GM19023 (cell line): ENCODE results near the gene IKBKE.

Experiments used
- ATAC-seq: cut with Tn5 transposase; IDR thresholded peaks from one replicate; pipeline ENCODE4 v1.9.1; 2021; ENCODE audit warnings: mild to moderate bottlenecking, moderate library complexity; ENCODE audit not compliant: unreplicated experiment

Gene IKBKE

DNA sequence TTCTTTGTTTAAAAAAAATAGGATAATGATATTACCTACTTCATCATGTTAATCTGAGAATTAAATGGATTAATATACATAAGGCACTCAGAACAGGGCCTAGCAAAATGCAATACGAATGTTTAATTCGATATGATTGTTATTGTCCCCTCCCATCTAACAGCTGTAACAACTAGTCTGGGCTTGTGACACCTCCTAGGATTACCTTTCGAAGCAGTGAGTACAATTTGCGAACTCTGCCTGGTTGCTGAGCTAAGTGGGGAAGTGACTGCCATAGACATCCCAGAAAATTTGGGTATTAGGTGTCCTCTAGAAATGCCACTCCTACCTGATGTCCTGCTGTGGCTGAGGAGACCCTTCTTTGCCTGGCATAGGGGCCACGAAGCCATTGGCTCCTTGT is 40.1 kb downstream of the IKBKE start:
- no peak for ATAC-seq

DNA sequence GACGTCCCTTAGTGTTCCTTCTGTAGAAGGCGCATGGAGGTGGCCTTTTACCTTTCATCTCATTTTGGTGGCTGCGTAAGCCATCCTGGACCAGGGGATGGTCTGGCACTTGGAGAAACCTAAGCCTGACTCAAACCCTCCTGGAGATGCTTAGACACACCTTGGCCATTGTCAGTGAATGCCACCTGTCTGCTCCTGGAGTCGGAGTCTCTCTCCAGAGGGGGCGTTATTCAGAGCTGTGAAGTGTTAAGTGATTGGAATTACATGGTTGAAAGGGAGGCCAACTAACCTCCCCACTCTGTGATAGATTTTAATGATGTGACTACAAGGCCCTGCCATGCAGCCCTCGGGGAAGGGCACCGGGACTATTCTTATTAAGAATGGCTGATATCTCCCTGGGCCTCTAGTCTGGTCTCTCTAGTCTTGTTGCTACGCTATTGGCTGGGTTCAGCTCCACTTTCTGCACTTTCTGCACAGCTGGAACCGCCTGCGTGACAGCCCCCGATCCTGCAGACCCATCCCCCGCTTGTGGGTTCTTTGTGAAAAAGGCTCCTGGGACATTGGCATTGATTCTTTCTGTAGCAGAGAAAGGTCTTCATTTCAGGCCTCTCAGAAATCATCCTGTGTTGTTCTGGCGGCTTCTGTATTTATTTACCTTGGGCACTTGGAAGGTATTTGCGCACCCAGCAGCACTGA is 41.2 kb downstream of the IKBKE start:
- ATAC-seq = no peak

DNA sequence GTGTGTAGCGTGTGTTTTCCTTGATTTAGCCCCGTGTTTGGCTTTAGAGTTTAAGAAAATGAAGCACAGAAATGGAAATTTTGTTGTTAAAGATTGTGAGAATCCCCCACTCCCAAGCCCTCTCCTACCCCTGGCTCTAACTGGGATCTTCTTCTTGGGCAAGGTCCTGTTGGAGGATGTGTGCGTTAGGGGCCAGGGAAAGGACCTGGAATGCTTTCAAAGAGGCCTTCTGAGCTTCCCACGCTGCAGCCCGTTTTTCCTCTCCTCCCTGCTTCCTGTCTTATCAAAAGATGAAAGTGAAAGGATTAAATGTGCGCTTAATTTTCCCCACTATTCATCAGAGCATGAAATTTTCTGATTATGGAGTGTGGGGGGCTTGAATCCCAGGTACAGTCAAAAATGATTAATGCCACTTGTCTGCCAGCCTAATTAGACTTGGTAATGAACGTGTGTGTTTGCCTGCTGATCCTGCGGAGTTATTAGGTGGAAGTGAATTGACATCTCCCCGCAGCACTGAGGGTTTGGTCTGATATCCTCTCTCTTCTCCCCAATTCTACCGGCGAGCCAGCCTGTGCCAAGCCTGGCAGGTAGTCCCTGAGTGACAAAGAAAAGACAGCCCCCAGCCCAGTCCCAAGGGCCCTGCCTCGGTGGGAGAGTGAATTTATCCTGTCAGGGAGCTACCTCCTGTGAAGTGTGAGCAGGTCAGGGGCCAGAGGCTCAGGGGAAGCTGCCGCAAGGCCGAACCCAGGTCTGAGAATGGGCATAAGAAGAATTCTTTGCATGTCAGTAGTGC is 42.0 kb downstream of the IKBKE start:
- ATAC-seq = no peak

DNA sequence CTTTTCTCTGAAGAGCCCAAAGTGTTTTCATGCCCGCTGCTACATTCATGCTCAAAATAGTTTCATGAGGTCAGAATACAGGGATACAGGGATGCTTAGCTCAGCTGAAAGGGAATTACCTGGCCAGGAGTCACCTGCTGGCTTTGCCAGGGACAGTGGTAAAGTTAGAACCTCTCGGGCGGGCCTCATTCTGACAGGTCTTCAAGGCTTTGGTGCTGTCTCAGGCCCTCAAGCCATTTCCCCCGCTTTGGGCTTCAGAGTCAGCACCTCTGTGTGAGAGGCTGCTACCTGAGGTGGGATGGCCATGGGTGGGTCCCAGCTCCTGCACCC is 42.5 kb downstream of the IKBKE start:
- ATAC-seq = no peak

DNA sequence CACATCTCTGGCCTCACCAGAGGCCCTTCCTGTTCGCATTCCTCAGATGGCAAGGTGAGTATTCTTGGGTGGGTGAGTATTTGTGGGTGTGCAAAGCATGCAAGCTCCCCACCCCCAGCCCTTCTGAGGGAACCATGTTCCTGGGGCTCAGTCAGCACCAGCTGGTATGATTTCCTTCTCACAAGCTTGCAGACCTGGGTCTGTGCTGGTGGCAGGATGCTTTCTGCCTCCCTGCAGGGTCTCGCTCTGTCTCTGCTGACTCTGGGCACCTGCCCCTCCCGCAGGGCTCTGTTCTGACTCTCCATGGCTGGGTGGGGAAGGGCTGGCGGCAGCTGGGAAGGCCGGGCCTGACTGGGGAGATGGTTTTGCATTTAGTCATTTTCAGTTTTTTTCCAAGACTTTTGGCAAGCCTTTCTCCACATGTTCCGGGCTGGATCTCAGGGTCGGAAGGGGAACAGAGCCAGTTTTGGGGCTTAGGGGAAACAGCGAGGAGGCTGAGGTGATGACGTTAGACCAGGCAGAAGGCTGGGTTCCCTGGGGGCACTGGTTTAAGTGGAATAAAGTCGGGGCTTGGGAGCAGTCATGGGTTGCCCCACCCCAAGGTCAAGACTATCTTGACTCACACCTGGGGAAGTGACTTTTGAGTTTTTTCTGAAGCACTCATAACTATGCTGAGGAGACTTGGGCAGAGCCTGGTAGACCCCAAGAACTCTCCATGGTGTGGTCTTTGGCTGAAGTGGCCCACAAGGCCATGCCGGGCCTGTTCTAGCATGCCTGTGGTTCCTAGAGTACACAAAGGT is 43.2 kb downstream of the IKBKE start:
- ATAC-seq = no peak

DNA sequence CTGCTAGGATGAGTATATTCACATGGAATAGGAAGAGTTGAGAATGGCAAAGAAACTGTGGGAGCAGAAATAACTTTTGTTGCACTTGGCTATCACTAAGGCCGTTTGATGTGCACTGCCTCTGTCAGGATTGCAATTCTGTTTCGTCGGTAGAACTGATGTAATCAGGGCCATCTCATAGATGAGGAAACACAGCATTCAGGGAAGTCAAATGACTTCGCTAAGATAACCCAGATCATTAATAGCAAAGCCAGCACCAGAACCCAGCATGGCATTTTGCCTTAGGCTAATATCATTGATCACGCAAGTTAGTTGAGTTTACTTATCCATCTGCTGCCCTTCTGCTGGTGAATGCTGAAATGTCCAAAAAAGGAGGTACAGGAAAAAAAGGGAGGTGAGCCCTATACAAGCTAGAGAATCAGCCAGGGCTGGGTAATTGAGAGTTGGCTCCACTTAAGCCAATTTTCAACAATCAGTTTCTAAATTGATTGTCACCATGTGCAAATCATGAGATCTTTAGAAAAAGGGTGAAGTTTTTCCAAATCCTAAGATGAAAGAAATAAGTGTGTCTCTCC is 44.6 kb downstream of the IKBKE start:
- no peak for ATAC-seq

DNA sequence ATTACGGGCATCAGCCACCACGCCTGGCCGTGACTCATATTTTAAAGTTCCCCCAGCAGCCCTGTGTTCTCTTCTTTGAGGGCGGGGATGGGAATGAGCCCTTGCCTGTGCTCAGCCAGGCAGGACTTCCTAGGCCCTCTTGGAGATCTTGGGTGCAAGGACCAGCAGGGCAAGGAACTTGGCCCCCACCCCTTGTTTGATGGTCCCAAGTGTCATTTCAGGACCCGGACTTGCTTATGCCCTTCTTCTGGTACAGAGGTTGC is 46.4 kb downstream of the IKBKE start:
- no peak for ATAC-seq

DNA sequence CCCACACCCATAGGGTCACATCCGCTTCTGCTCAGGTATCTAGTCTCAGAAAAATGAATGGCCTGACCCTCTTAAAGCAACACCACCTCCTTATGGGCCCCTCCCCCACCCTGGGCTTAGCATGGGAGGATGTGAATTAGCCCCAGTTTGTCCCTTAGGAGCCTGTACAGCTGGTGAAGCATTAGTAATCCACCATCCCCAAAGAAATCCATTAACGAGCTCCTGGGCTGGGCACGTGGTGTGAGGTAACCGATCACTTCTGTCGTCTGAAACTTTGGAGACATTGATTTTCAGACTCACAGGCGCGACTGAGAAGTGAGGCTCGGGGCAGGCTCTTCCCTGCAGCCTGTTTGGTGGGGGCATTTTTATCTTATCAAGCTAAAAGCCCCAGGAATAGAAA is 47.5 kb downstream of the IKBKE start:
- no peak for ATAC-seq

DNA sequence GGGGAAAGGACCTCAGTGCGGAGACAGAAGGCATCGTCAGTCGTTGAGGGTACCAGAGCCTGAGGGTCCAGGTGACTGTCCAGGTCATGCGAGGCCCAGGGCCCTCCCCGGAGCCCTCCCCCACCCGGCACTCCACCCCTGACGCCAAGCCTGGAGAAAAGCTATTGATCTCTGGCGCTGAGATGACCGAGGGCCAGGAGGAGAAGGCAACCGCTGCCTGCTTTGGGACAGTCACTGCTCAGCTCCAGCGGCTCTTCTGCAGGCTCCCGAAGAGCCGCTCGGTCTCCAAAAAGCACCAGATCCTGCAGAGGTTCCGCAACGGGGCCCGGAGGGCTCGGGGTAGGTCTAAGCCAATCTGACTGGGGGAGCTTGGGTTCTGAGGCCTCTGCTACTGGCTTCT is 47.9 kb downstream of the IKBKE start:
- no peak for ATAC-seq

DNA sequence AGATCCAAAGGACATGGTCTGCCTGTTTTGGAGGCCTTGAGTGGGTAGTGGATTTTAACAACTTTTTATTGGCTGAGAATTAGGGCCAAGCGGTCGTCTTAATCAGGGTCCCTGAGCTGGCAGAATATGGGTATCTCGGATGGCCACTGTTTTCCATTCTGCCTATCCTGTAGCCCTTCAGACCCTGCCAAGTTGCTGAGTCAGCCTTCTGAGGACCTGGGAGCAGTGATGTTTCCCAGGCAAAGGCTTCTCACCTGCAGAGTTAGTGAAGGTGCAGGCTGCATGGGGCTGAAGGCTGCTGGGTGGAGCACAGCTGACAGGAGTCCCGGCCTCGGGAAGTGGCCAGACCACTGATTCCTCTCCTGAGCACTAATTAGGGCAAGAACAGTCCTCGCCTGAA is 48.5 kb downstream of the IKBKE start:
- no peak for ATAC-seq

DNA sequence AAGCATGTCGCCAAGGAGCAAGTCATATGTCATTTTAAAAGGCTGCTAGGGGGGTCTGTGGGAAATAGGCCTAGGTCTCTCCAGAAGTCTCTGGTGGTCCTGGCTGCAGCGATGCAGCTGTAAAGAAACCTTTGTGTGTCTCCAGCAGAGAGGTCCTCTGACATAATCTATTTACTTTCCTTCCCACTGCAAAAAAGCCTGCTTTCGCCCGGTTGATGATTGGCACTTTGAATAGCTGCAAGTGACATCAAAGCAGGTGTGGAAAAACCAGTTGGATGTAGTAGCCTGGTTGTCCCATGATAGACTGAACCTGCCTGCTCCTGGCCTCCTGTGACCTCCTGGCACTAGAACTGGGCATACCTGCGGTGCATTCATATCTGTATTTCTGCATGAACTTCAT is 50.9 kb downstream of the IKBKE start:
- no peak for ATAC-seq

DNA sequence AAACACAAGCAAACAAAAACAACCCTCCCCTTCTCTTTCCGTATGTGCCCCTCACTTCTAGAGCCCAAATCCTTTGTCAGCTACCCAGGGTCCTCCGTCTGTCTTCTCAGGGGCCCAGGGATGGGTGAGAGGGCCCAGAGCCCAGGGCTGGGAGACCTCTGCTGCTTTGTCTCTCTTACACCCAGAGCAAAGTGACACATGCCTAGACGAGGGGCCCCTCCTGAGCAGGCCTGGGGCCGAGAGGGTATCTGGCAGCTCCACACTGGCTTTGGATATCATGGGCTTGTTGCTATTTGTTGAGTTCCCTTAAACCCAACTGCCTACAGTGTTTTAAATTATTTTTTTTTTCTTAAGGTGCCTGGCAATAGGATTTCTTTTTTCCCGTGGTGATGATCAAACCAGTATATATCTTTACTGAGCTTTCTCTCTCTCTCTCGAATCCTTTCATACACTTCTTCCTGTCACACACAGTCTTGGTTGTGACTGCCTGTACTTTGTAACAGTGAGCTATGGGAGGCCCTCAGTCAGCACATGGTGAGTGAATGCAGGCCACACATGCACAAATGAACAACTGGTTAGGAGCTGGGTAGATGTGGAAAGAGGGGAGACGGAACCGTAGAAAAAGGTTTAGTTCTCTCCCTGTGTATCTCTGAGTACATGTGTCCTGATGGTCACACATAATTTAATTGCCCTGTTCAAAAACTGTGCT is 51.6 kb downstream of the IKBKE start:
- ATAC-seq = no peak

DNA sequence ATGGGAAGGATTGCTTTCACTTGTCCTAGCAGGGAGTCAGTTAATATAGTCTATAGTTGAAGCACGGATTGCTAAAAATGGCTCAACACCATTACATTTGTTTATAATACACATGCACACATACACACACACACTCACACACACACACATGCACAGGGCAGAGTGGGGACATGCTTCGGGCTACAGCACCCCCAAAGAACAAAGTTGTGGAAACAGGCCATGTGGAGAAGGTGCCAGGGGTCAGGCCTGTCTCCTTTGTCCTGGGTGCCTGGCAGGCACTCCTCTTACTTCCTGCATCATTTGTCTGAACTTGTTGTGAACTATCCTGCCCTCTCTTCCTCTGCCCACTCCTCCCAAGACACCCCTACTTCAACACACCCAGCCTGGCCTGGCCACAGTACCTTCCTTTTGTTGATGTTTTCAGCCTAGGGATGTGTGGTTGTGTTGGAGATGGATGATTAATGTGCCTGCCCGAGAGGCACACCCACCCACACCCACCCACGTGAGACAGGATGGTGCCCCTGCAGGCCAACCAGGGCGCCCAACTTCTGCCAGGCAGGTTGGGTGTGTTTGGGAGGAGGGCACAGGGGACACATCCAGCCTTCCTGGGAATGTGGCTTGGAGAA is 54.6 kb downstream of the IKBKE start:
- no peak for ATAC-seq

DNA sequence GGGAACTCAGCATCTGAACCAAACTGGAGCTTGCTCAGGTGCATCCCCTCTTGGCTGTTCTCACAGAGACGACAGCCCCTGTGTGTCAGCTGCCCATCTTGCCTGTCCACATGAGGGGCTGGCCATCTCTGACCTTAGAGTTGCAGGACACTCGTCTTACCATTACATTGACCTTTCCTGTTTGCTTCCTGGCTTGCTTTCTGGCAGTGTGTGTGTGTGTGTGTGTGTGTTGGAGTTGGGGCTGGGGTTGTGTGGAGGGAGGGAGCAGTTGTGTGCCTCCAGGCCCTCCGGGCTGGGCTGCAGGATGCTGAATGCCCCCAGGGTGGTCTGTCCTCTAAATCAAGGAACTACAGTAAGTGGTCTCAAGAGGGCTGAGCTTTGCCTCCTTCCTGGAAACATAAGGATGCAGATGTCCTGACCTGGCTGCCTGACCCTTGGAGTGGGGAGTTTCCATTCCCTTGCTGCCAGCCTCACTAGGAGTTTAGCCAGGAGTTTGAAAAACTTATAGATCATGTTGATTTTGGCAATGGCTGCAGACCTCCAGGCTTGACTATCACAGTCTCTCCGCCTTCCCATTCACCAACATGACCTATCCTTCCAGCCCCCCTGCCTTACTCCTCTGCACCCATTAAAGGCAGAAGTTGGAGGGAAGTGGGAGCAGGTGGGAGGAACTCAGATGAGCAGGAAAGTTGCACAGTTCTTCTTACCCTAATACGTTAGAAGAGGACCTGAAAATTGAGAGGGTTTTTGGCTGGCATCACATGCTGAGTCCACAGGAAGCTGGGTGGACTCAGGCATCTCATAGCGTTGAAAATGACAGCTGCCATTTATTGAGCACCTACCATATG is 56.0 kb downstream of the IKBKE start:
- ATAC-seq = no peak

DNA sequence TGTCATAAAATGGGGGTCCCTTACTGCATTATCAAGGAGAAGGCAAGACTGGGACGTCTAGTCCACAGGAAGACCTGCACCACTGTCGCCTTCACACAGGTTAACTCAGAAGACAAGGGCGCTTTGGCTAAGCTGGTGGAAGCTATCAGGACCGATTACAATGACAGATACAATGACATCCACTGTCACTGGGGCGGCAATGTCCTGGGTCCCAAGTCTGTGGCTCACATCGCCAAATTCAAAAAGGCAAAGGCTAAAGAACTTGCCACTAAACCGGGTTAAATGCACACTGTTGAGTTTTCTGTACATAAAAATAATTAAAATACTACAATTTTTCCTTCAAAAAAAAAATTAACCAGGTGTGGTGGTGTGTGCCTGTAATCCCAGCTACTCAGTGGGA is 59.1 kb downstream of the IKBKE start:
- ATAC-seq = no peak

DNA sequence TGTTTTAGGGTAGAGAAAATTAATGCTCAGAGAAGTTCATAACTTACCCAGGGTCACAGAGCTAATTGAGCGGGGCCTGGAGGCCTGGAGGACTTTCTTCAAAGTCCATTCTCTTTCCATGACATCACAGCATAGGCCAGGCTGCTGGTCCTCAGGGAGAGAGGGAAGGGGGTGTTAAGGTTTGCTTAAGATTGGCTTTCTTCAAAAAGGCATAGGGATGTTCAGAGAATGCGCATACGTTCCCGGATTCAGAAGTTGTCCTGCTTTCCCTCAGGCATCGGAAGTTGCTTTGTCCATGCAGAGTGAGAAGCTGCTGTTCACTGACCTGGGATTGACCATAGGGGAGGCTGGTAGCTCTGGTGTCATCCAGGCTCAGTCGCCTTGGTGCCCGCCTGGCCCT is 62.1 kb downstream of the IKBKE start:
- no peak for ATAC-seq

DNA sequence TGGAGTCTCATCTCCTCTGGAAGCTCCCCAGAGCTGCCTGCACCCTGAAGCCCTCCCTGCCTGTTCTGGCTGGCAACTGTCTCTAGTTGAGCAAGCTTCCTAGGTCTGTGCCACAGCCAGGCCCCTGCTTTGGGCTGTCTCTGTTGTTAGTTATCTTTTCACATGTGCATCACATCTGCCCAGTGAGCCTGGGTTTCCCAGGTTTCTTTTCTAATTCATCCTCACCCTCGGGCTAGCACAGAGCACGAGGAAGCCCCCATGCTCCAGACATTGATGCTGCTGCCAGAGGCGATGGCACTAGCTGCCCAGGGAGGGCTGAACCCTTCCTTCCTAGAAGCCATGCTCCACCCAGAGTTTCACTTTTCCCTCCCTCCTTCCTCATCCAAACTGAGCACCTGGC is 64.3 kb downstream of the IKBKE start:
- ATAC-seq = no peak

DNA sequence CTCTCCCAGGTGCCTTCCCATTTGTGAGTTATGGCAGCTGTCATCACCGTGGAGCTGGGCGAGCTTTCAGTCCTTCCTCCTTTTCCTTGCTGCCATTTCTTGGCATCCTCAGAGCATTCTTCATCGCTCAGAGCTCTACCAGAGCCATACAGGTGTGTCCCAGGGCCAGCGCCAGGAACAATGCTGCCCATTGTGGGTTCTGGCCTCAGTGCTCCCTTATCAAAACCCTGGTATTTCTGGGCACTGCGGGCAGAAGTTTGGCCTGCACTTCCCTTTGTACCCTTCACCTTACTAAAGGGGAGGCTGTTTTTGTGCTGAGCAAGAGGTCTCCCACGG is 65.5 kb downstream of the IKBKE start:
- ATAC-seq = no peak

DNA sequence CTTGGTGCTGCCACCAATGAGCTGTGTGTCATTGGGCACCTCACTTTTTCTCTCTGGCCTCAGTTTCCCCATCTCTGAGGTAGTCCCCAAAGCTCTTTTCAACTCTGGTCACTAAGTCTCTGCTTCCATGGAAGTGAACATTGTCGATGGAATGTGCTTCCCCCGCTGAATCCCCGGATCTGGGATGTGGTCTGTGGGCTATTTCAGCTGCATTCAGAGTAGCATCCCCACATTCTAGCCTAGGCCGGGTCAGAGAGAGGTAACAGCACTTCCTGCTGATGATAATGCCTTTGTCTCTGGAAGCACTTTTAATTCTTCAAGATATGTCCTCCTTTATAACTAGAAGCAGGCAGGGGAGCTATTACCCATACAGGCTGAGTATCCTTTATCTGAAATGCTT is 66.9 kb downstream of the IKBKE start:
- no peak for ATAC-seq
